ENCODE results near the gene GSS. TPM values are rescaled to one million over a fixed set of nuclear protein-coding genes. Genes with fewer than 3 reads are reported as not detected.
A peak's percentile ranks its signal among the peaks of the same experiment; 100 is the strongest.
"Not testable (repeated sequence)": the region's sequence is repeated elsewhere in the genome, so short reads cannot be mapped to it uniquely, and the experiment has no call there.

GSS gene
- total RNA-seq, 4 donors from 2014 or later, result 28.0 to 47.6 (median 35.6) TPM

- Histone ChIP-seq H3K27ac (peak overlapping the region in 1 of 4 donors; percentile 45), H3K9me3 (no peaks in the 10 kb centered on the region), H3K36me3 (peaks cover 0 to 35% of the 10 kb centered on the region in 2 donors), H3K27me3 (no peaks in the 10 kb centered on the region), H3K4me1 (peaks cover 0 to 28% (median 4%) of the 10 kb centered on the region in 3 donors), H3K4me3 (no peak overlapping the region)
- ATAC-seq, result no peak
- WGBS, 2 donors (ENCODE audit: low coverage in 1 of 2), result 91 to 100% methylated on average over 2 to 3 of the region's 3 CpGs
- TF ChIP-seq EP300 (IDR thresholded peaks at IDR 0.05) (no peak), POLR2AphosphoS5 (IDR thresholded peaks at IDR 0.05) (no peak), POLR2A (IDR thresholded peaks at IDR 0.05) (no peak)
- TF ChIP-seq, protein P1, sequence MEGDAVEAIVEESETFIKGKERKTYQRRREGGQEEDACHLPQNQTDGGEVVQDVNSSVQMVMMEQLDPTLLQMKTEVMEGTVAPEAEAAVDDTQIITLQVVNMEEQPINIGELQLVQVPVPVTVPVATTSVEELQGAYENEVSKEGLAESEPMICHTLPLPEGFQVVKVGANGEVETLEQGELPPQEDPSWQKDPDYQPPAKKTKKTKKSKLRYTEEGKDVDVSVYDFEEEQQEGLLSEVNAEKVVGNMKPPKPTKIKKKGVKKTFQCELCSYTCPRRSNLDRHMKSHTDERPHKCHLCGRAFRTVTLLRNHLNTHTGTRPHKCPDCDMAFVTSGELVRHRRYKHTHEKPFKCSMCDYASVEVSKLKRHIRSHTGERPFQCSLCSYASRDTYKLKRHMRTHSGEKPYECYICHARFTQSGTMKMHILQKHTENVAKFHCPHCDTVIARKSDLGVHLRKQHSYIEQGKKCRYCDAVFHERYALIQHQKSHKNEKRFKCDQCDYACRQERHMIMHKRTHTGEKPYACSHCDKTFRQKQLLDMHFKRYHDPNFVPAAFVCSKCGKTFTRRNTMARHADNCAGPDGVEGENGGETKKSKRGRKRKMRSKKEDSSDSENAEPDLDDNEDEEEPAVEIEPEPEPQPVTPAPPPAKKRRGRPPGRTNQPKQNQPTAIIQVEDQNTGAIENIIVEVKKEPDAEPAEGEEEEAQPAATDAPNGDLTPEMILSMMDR (IDR thresholded peaks at IDR 0.05), result no peak
Measured at GRCh38 chr20:34886122-34886521, 69.5 kb downstream of the GSS start.

DNA sequence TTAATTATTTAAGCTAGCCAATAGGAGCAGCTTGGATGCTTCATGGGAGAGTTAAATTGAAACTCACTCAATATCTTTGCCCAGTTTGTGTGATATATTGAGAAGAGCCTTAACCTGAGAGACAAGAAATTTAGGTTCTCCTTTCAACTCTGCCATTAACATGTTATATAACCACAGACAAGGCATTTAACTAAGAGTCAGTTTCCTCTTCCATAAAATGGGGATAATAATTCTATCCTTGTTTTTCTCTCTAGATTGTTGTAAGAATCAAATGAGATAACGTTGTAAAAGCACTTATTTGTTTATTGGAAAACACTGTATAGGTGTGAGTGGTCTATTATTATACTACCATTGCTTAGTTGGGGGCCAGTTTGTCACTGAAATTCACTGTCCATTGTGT is 71.3 kb downstream of the GSS start:
- H3K9me3 ChIP-seq, result no peaks in the 10 kb centered on the region
- TF ChIP-seq EP300 (IDR thresholded peaks at IDR 0.05) (no peak), POLR2AphosphoS5 (IDR thresholded peaks at IDR 0.05) (no peak), POLR2A (IDR thresholded peaks at IDR 0.05) (no peak)
- TF ChIP-seq, protein P1 (IDR thresholded peaks at IDR 0.05), result no peak
- 90 to 100% methylated on average over 1 of the region's 1 CpG for WGBS, 2 donors (ENCODE audit: low coverage in 1 of 2)
- peaks cover 0 to 42% (median 4%) of the 10 kb centered on the region in 3 donors for H3K4me1 ChIP-seq
- no peak for ATAC-seq
- no peak overlapping the region for H3K4me3 ChIP-seq
- no peak overlapping the region for H3K27ac ChIP-seq
- no peaks in the 10 kb centered on the region for H3K27me3 ChIP-seq
- H3K36me3 ChIP-seq, result peaks cover 0 to 35% of the 10 kb centered on the region in 2 donors

DNA sequence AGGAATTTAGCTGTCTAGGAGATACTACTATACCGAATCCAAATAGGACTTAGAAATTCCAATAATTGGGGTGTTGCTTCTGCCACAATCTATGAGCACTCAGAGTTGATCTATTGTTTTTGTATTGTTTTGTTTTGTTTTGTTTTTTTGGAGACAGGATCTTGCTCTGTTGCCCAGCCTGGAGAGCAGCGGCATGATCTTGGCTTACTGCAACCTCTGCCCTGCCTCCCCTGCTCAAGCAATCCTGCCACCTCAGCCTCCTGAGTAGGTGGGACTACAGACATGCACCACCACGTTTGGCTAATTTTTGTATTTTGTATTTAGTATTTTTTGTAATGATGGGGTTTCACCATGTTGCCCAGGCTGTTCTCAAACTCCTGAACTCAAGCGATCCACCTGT is 71.8 kb downstream of the GSS start:
- TF ChIP-seq, protein P1 (IDR thresholded peaks at IDR 0.05), result no peak
- TF ChIP-seq EP300 (IDR thresholded peaks at IDR 0.05) (no peak), POLR2A (IDR thresholded peaks at IDR 0.05) (no peak), POLR2AphosphoS5 (IDR thresholded peaks at IDR 0.05) (no peak)
- WGBS, 2 donors (ENCODE audit: low coverage in 1 of 2), result 60 to 79% methylated on average over 1 to 4 of the region's 4 CpGs
- no peak overlapping the region for H3K4me3 ChIP-seq
- H3K27me3 ChIP-seq, result no peaks in the 10 kb centered on the region
- no peak overlapping the region for H3K27ac ChIP-seq
- no peaks in the 10 kb centered on the region for H3K9me3 ChIP-seq
- ATAC-seq, result no peak
- peaks cover 0 to 35% of the 10 kb centered on the region in 2 donors for H3K36me3 ChIP-seq
- peaks cover 0 to 43% (median 4%) of the 10 kb centered on the region in 3 donors for H3K4me1 ChIP-seq

- no peaks in the 10 kb centered on the region for H3K9me3 ChIP-seq
- no peaks in the 10 kb centered on the region for H3K27me3 ChIP-seq
- H3K27ac ChIP-seq, result peak overlapping the region in 1 of 4 donors; percentile 17
- no peak for TF ChIP-seq POLR2A (IDR thresholded peaks at IDR 0.05)
- peaks cover under 1 to 47% (median 4%) of the 10 kb centered on the region in 3 donors for H3K4me1 ChIP-seq
- H3K36me3 ChIP-seq, result peaks cover 0 to 35% of the 10 kb centered on the region in 2 donors
- no peak for ATAC-seq
- no peak overlapping the region for H3K4me3 ChIP-seq
Measured at GRCh38 chr20:34883087-34883688, 72.4 kb downstream of the GSS start.

DNA sequence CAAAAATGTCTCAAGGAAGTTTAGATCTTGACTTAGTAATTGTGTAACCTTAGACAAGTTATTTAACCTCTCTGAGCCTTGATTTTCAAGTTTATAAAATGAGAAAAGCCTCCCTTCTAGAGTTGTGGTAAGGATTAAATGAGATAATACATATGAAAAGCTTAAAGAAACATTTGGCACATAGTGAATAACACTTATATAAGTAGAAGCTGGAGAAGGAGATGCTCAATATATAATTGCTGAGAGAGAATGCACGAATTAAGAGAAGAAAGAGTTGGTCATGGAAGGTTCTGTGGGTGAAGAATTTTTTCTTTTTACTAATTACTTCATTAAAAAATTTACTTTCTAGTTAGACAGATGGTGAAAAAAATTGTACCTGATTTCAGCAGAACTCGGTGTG is 73.9 kb downstream of the GSS start:
- H3K36me3 ChIP-seq, result peaks cover 0 to 35% of the 10 kb centered on the region in 2 donors
- H3K4me3 ChIP-seq, result no peak overlapping the region
- 50 to 63% methylated on average over 2 of the region's 2 CpGs for WGBS, 2 donors (ENCODE audit: low coverage in 1 of 2)
- TF ChIP-seq EP300 (IDR thresholded peaks at IDR 0.05), result no peak
- no peak for ATAC-seq
- H3K9me3 ChIP-seq, result no peaks in the 10 kb centered on the region
- no peak overlapping the region for H3K27ac ChIP-seq
- H3K4me1 ChIP-seq, result peaks cover 1 to 49% (median 4%) of the 10 kb centered on the region in 3 donors
- H3K27me3 ChIP-seq, result no peaks in the 10 kb centered on the region

DNA sequence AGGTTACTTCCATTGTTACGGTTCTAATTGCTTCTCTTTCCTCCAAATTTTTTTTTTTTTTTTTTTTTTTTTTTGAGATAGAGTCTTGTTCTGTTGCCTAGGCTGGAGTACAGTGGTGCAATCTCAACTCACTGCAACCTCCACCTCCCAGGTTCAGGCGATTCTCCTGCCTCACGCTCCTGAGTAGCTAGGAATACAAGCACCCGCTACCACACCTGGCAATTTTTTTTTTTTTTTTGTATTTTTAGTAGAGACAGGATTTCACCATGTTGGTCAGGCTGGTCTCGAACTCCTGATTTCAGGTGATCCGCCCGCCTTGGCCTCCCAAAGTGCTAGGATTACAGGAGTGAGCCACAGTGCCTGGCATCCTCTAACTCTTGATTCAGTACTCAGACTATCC is 74.6 kb downstream of the GSS start:
- H3K27ac ChIP-seq, H3K27me3 ChIP-seq, H3K4me3 ChIP-seq, ATAC-seq, H3K9me3 ChIP-seq: not testable (repeated sequence)
- H3K36me3 ChIP-seq, result peaks cover 0 to 35% of the 10 kb centered on the region in 2 donors
- H3K4me1 ChIP-seq, result peaks cover 0 to 44% (median 4%) of the 10 kb centered on the region in 3 donors
- WGBS, 2 donors (ENCODE audit: low coverage in 1 of 2), result 40 to 80% methylated on average over 2 to 4 of the region's 7 CpGs

All from gastroesophageal sphincter (tissue), 4 donors.